Liver (tissue), 3 donors: ENCODE measurements around the gene BCAR3.

Source experiments
- ATF3 ChIP-seq: IDR thresholded peaks from 2 replicates; pipeline ENCODE4 v1.6.1; 2016; ENCODE audit warnings: antibody characterized with exemption
- CTCF ChIP-seq: fragments of 150-350 bp; IDR thresholded peaks from 2 replicates; pipeline ENCODE4 v1.5.1; 2017; ENCODE audit warnings: improper control_type of control experiment, low read depth, low read length; ENCODE audit not compliant: missing input control
- GABPA ChIP-seq, 2 donors: IDR thresholded peaks in 1 of 2; conservative IDR thresholded peaks in 1 of 2; 2 replicates each; pipeline ENCODE4 v1.6.1; 2016; ENCODE audit warnings: antibody characterized with exemption in 2 of 2, mild to moderate bottlenecking in 1 of 2, moderate library complexity in 1 of 2
- JUND ChIP-seq, 2 donors: IDR thresholded peaks; 2 replicates each; pipeline ENCODE4 v1.6.1; 2016; ENCODE audit warnings: antibody characterized with exemption in 2 of 2
- RAD21 ChIP-seq, 2 donors: IDR thresholded peaks; 2 replicates each; pipeline ENCODE4 v1.6.1; 2016; ENCODE audit warnings: antibody characterized with exemption in 2 of 2, mild to moderate bottlenecking in 2 of 2
- REST ChIP-seq: IDR thresholded peaks from 2 replicates; pipeline ENCODE4 v1.6.1; 2016; ENCODE audit warnings: antibody characterized with exemption, mild to moderate bottlenecking
- ZBTB33 ChIP-seq: IDR thresholded peaks from 2 replicates; pipeline ENCODE4 v1.6.1; 2016; ENCODE audit warnings: antibody characterized with exemption
- donor health status: healthy.
- donor health status: healthy.

GRCh38 chr1:93652323-93652949, 29.2 kb downstream of the BCAR3 start:
- no peak for TF ChIP-seq RAD21 (IDR thresholded peaks at IDR 0.05)
- TF ChIP-seq CTCF, result no peak
- TF ChIP-seq JUND (IDR thresholded peaks at IDR 0.05), result no peak
- no peak for TF ChIP-seq ZBTB33
- no peak for TF ChIP-seq ATF3
- TF ChIP-seq REST, result no peak
- no peak for TF ChIP-seq GABPA (IDR thresholded peaks at IDR 0.05 in 1 of 2, conservative IDR thresholded peaks at IDR 0.05 in 1 of 2)
